Common myeloid progenitor, CD34-positive (primary cell): ENCODE results near the gene MANSC1.

Experiments used
- CTCF ChIA-PET: fragments of 350-600 bp; sonication (Branson Sonifier 250); formaldehyde crosslinking; loops from one replicate; lab custom pipeline; 2021; ENCODE audit warnings: antibody characterized with exemption; lab: Charles Lee
- POLR2A ChIA-PET: fragments of 350-600 bp; sonication (Branson Sonifier 250); formaldehyde crosslinking; loops from one replicate; lab custom pipeline; 2021; ENCODE audit warnings: antibody characterized with exemption; lab: Charles Lee
- DNase-seq, 3 donors: peaks; one replicate each; pipeline versions ENCODE4 v3.0.0 to v3.0.0-alpha.2; 2013
- H3K27ac ChIP-seq, 2 experiments: 1 replicate in 1 of 2; 2 replicates in 1 of 2; pipeline ENCODE4 v1.7.0; 2013; ENCODE audit warnings: inconsistent platforms in 2 of 2, low read length in 2 of 2, mild to moderate bottlenecking in 2 of 2, low read depth in 1 of 2, moderate library complexity in 1 of 2; ENCODE audit not compliant: severe bottlenecking in 2 of 2, insufficient read depth in 1 of 2, poor library complexity in 1 of 2
- H3K27me3 ChIP-seq, 5 experiments: replicated peaks in 2 of 5; 1 replicate in 3 of 5; 2 replicates in 2 of 5; pipeline versions ENCODE4 v1.6.1 to v1.7.0; 2013; ENCODE audit warnings: low read length in 4 of 5, mild to moderate bottlenecking in 2 of 5, moderate library complexity in 2 of 5, inconsistent platforms in 1 of 5; ENCODE audit not compliant: insufficient read depth in 5 of 5, control insufficient read depth in 4 of 5
- H3K36me3 ChIP-seq, 4 experiments: 1 replicate in 2 of 4; 2 replicates in 2 of 4; pipeline versions ENCODE4 v1.6.1 to v1.7.0; 2013; ENCODE audit warnings: low read length in 3 of 4, control low read depth in 1 of 4, mild to moderate bottlenecking in 1 of 4; ENCODE audit not compliant: control insufficient read depth in 4 of 4, insufficient read depth in 4 of 4
- H3K4me1 ChIP-seq, 4 experiments: 1 replicate in 3 of 4; 2 replicates in 1 of 4; pipeline versions ENCODE4 v1.6.1 to v1.7.1; 2013; ENCODE audit warnings: low read length in 3 of 4, mild to moderate bottlenecking in 3 of 4, control low read depth in 1 of 4, inconsistent platforms in 1 of 4, moderate library complexity in 1 of 4; ENCODE audit not compliant: control insufficient read depth in 4 of 4, insufficient read depth in 4 of 4; ENCODE audit errors: control extremely low read depth in 1 of 4
- H3K4me3 ChIP-seq, 7 experiments: 1 replicate in 4 of 7; 2 replicates in 3 of 7; pipeline versions ENCODE4 v1.5.1 to v1.7.0; 2013; ENCODE audit warnings: mild to moderate bottlenecking in 7 of 7, low read length in 6 of 7, moderate library complexity in 6 of 7, inconsistent platforms in 2 of 7, low read depth in 2 of 7, control low read depth in 1 of 7; ENCODE audit not compliant: insufficient read depth in 4 of 7, control insufficient read depth in 1 of 7; ENCODE audit errors: extremely low read depth in 1 of 7
- H3K9me3 ChIP-seq, 5 experiments: 1 replicate in 4 of 5; 2 replicates in 1 of 5; pipeline versions ENCODE4 v1.6.1 to v1.7.1; 2013; ENCODE audit warnings: low read length in 4 of 5, mild to moderate bottlenecking in 2 of 5, inconsistent platforms in 1 of 5, low read depth in 1 of 5, moderate library complexity in 1 of 5; ENCODE audit not compliant: control insufficient read depth in 4 of 5, insufficient read depth in 2 of 5; ENCODE audit errors: control extremely low read depth in 1 of 5
- WGBS: methylation state at CpG from one replicate; pipeline ENCODE4 v1.1.5; 2013; ENCODE audit not compliant: insufficient coverage; 5-methylcytosine and 5-hydroxymethylcytosine counted together

MANSC1 gene

DNA sequence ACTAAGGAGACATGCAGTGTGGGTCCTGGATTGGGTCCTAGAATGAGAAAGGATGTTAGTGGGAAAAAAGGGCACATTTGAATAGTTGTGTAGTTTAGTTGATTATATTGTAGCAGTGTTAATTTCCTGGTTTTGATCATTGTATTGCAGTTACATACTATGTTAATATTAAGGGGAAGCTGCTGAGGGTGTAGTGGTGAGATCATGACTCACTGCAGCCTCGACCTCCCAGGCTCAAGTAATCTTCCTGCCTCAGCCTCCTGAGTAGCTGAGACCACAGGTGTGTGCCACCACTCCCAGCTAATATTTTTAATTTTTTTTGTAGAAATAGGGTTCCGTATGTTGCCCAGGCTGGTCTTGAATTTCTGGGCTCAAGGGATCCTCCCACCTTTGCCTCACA is 28.6 kb upstream of the MANSC1 start:
- POLR2A ChIA-PET = no interaction called here
- no CpG with 5 or more reads among the region's 2 CpGs for WGBS
- no peak overlapping the region for H3K27ac ChIP-seq

DNA sequence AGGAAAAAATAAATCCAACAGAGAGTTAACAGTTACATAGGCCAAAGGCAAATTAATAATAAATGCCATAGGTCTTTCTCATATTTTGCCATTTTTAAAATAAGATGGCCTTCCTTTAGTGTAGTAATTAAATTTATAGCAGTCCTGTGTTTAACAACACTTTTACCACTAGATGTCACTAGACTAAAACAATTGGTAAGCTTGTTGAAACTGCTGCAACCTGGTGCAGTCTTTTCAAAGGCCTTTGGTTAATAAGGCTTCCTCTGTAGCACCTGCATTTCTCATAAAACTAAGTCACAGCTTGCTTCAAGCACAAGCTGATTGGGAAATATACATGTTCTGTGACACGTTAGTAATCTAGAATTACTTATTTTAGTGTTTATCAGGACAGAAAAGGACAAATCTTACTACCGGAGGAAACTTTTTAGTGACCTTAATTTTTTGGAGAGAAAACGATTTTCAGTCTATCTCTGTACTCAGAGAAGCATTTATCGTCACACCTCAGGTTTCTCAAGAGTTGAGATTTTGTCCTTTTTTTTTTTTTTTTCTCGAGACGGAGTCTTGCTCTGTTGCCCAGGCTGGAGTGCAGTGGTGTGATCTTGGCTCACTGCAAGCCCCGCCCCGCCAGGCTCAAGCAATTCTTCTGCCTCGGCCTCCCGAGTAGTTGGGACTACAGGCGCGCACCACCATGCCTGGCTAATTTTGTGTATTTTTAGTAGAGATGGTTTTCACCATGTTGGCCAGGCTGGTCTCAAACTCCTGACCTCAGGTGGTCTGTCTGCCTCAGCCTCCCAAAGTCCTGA is 26.8 kb upstream of the MANSC1 start:
- H3K27ac ChIP-seq = no peak overlapping the region
- H3K36me3 ChIP-seq = peaks cover 0 to 3% (median 0%) of the 10 kb centered on the region in 4 experiments
- CTCF ChIA-PET = interaction anchor here (0.7 to 6.0 kb wide), 30 partner anchors 10 to 692 kb away, joined by 3 to 51 read pairs (median 4); partner anchors contain the start of genes BORCS5, DUSP16 and GPR19
- WGBS = 82% methylated on average over 4 of the region's 12 CpGs
- no peaks in the 10 kb centered on the region for H3K27me3 ChIP-seq
- H3K9me3 ChIP-seq = no peaks in the 10 kb centered on the region
- peak; percentile 78 to 88 (median 87) for DNase-seq
- H3K4me3 ChIP-seq = no peak overlapping the region
- peaks cover 0 to 4% (median 2%) of the 10 kb centered on the region in 4 experiments for H3K4me1 ChIP-seq
- POLR2A ChIA-PET = no interaction called here

More for the DNA sequence above, 28.6 kb upstream of the MANSC1 start:
- H3K9me3 ChIP-seq = no peaks in the 10 kb centered on the region
- H3K36me3 ChIP-seq = peaks cover 0 to 3% (median 0%) of the 10 kb centered on the region in 4 experiments
- peak in 2 of 3 donors; percentile 35 to 58 for DNase-seq
- CTCF ChIA-PET = interaction anchor here (4.0 to 6.0 kb wide), 3 partner anchors 185 to 325 kb away, joined by 21 to 51 read pairs (median 22); partner anchors contain the start of gene DUSP16
- no peaks in the 10 kb centered on the region for H3K27me3 ChIP-seq
- H3K4me3 ChIP-seq = no peak overlapping the region
- H3K4me1 ChIP-seq = peaks cover 0 to 4% (median 2%) of the 10 kb centered on the region in 4 experiments

- H3K4me1 ChIP-seq = no peaks in the 10 kb centered on the region
- H3K4me3 ChIP-seq = no peak overlapping the region
- peaks cover 0 to 6% (median 1%) of the 10 kb centered on the region in 4 experiments for H3K36me3 ChIP-seq
- DNase-seq = no peak
- ChIA-PET CTCF (no interaction called here), POLR2A (no interaction called here)
- H3K9me3 ChIP-seq = no peaks in the 10 kb centered on the region
- no peaks in the 10 kb centered on the region for H3K27me3 ChIP-seq
- 96% methylated on average over 3 of the region's 4 CpGs for WGBS
- no peak overlapping the region for H3K27ac ChIP-seq
Observed at GRCh38 chr12:12372946-12373722, 23.1 kb upstream of the MANSC1 start.

- H3K36me3 ChIP-seq = peaks cover 3 to 10% (median 9%) of the 10 kb centered on the region in 4 experiments
- H3K4me3 ChIP-seq = no peak overlapping the region
- H3K27ac ChIP-seq = no peak overlapping the region
- no peak for DNase-seq
- no peaks in the 10 kb centered on the region for H3K27me3 ChIP-seq
- CTCF ChIA-PET = interaction anchor here (0.8 to 3.6 kb wide), 4 partner anchors 9 to 338 kb away, joined by 3 to 19 read pairs (median 6); partner anchors contain the start of gene BORCS5
- POLR2A ChIA-PET = interaction anchor here (1.1 to 1.3 kb wide), 2 partner anchors 9 to 11 kb away, joined by 3 to 4 read pairs; partner anchors contain the start of gene BORCS5
- WGBS = 100% methylated on average over 4 of the region's 4 CpGs
- no peaks in the 10 kb centered on the region for H3K4me1 ChIP-seq
- no peaks in the 10 kb centered on the region for H3K9me3 ChIP-seq
Observed at GRCh38 chr12:12367482-12367998, 17.5 kb upstream of the MANSC1 start.

DNA sequence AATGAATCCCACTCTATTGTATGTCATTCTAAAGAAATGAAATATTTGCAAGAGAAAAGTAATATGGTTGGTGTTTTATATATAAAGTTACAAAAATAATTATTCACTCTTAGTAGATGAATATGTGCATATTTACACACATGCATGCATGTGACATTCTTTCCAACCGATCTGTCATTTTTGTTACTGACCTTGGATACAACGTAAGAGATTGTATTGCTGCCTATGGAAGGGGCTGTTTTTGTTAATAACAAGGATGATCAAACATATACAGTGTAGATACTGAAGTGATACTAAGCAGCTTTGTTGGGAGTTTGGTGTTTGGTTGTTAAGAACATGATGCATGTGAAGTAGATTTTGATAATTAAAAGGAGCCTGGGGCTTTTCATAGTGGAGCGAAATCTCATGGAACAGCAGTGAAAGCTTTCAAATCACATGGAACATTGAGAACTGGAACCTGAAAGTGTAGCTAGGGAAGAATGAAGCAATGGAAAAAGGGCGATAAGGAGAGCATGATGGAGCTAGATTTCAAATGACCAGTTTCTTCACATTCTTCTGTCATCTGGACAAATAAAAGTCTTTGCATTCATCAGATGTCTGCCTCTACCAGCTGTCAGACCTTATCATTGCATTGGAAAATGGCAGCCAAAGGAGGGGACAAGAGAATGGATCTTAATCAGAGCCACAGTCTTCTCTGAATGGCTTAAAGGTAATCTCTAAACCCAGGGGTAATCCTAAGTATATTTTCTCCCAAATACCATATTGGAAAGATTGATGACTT is 16.8 kb upstream of the MANSC1 start:
- CTCF ChIA-PET = interaction anchor here (0.8 to 3.6 kb wide), 6 partner anchors 9 to 370 kb away, joined by 3 to 19 read pairs (median 4); partner anchors contain the start of gene BORCS5

DNA sequence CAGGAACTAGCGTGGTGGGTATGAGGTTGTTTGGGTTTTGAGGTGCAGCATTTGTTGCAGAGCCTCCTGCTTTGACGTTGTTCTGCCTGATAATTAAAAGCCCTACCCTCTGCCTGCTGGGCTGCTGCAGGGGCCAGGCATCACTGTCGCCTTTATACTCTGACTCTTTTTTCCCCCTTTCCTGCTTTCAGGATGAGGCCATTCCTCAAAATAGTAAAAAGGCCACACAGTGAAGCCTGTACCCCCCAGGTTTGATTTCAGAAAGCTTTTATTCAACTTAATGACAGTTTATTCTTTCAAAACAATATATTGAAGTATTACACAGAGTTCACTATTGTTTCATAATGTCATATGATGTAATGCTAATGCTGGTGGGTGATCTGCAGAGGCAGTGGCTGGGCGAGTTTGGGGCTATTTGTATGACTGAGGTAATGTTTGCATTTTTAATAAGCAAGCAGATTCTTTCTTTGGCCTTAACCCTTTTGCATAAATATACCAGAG is 15.9 kb upstream of the MANSC1 start:
- Histone ChIP-seq H3K4me3 (no peak overlapping the region), H3K9me3 (no peaks in the 10 kb centered on the region), H3K27ac (no peak overlapping the region), H3K27me3 (no peaks in the 10 kb centered on the region), H3K36me3 (peaks cover 3 to 11% (median 9%) of the 10 kb centered on the region in 4 experiments), H3K4me1 (no peaks in the 10 kb centered on the region)
- 86% methylated on average over 2 of the region's 4 CpGs for WGBS
- ChIA-PET CTCF (interaction anchor here (1.3 to 3.6 kb wide), 2 partner anchors 10 to 39 kb away, joined by 3 to 19 read pairs; no protein-coding TSS in a partner anchor), POLR2A (no interaction called here)
- no peak for DNase-seq

More for the DNA sequence above, 16.8 kb upstream of the MANSC1 start:
- no peak for DNase-seq
- POLR2A ChIA-PET = interaction anchor here (1.1 to 1.3 kb wide), 2 partner anchors 9 to 10 kb away, joined by 3 to 4 read pairs; partner anchors contain the start of gene BORCS5
- Histone ChIP-seq H3K9me3 (no peaks in the 10 kb centered on the region), H3K27me3 (no peaks in the 10 kb centered on the region), H3K4me1 (no peaks in the 10 kb centered on the region), H3K27ac (no peak overlapping the region), H3K4me3 (no peak overlapping the region), H3K36me3 (peaks cover 3 to 10% (median 8%) of the 10 kb centered on the region in 4 experiments)
- 95% methylated on average over 4 of the region's 4 CpGs for WGBS
